Stimulated activated CD4-positive, alpha-beta T cell treated with anti-CD3 and anti-CD28 coated beads, Interleukin-4, amount 100 ng/mL, for 24 hours (primary cell): ENCODE data around the gene GALT.

ENCODE experiments used
- DNase-seq: peaks from one replicate; pipeline ENCODE4 v3.0.0-alpha.2; 2020

GALT gene

DNA sequence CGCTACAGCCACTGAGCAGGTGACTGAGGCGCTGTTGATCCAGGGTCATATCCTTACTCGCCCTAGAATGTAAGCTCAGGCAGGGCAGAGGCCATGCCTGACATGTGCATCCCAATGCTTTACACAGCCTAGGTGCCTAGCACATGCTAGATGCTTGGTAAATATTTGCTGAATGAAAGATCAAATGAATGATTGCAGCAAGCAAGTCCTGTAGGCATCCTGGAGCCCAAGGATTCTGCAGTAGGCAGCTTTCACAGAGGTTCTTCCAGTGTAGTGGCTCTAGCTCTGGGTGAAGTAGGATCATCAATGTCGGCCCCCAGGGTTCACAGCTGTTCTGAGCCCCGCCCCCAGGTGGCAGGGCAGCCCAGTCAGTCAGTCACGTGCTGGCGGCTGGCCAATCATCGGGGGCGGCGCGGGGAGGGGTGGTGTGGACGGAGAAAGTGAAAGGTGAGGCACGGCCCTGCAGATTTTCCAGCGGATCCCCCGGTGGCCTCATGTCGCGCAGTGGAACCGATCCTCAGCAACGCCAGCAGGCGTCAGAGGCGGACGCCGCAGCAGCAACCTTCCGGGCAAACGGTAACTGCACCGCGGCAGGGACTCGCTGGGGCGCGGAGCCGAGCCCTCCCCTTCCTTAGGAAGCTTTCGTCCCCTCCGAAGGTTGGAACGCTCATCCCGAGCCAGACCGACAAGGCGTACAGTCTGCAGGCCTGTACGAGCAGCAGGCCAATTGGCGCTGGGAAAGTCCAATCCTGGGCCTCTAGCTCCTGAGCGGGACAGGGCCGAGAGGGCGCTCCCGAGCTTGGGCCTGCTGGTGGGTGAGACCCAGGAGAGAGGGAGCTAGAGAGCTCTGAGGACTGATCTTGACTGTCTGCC, at the start of gene GALT:
Gene GALT, plus strand, starts transcription at position 465 of the 873 bp plus-strand sequence. Its CDS starts 30 bp downstream, at position 495.
- peak; percentile 98 for DNase-seq

DNA sequence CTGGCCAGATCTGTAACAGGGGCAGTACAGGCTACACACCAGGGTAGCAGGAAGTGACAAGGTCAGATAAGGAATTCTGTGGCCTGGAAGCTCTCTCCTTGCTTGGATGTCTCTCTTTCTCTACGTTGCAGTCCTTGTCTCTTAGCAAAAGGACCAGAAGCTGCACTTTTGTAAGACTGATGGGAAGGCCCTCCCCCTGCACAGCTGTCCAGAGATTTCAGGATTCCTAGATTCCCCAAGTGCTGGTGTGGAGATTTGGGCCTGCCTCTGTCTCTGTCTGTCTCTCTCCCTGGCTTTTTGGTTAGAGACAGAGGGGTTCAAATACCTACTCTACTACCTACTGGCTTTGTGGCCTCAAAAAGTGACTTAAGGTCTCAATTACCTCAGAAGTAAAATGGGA, 46.9 kb upstream of the GALT start:
- no peak for DNase-seq

- DNase-seq: no peak
These were observed 45.6 kb upstream of the GALT start for GRCh38 chr9:34600908-34601307.

DNA sequence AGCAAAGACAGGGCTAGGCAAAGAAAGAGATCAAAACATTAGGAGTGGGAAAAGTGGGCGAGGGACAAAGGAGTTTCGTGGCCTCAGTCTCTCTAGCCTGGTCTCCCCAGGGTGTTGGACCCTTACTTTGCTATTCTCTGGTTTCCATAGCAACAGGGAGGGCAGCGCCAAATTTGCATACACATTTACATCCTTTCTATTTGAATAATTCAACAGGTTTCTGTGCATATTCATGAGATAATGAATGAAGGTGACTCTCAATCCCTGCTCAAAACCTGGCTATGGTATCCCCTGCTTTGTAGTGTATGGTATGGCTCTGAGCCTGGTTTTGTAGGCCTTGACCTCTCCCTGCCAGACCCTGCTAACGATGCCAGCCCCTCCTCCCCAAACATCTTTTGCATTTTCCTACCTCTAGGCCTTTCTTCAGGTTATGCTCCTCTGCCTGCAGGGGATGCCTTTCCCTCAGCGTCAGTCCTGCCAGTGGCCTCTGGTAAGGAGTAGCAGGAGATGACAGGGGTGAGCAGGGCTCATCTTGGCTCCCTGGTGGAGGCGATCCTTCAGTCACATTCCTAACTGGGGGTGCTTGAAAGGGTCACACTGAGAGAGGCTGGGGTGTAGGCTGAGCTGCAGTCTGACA, 44.4 kb upstream of the GALT start:
- DNase-seq: no peak

DNA sequence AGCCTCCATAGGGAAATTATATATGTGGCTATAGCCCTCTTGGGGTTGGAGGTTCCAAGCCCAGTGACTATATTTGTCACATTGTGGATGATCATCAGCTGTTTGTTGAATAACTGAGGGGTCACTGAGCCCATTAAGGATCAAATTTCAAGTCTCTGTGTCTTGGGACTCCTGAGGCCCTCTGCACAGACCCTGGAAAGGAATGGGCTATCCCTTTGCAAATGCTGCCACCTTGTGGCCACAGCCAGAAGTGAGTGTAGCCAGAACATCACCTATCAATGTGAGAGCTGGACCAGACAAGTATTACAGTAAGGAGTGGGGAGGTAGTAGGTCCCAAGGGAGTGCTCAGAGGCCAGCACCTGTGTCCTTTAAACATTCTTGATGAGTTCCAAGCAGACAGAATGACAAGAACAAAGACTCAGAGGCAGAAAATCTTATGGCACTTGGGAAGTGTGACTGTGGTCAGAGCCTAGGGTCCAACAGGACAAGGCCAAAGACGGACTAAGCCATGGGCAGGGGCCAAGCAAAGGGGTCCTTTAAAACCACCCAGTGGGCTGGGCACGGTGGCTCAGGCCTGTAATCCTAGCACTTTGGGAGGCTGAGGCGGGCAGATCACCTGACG, 42.8 kb upstream of the GALT start:
- DNase-seq: peak; percentile 88

DNA sequence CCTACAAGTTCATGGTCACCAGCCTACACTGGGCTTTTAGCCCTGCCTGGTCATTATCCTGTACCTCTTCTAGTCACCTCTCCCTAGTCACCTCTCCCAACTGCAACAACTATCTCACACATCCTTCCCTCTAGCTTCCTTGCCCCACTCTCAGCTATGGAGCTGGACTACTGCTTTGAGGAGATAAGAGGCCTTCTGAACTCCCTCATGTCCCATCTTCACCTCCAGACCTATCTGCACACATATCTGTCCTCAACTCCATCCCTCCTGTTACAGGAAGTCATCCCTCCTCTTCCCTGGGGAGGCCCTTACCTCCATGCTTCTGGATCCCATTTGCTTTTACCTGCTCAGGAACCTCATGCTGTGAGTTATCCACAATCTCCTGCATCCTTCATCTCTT, 40.3 kb upstream of the GALT start:
- no peak for DNase-seq

DNA sequence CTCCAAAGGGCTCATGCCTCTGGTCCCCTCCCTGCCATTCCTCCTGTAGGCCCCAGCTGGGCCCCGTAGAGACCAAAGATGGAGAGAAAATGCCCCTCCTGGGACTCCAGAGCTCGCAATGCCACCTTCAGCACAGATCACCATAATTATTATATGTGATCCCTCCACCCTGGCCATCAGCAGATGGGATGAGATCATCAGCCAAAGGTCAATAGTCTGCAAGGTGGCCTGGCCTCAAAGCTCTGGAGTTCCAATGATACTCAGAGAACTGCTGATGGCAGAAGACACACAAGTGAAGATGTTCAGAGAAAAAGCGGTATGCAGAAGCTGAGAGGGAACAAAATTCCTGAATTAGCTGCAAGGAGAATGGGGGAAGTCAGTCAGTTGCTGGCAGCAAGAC, 39.6 kb upstream of the GALT start:
- no peak for DNase-seq

- DNase-seq: no peak
These were observed 39.1 kb upstream of the GALT start for GRCh38 chr9:34607331-34607730.

DNA sequence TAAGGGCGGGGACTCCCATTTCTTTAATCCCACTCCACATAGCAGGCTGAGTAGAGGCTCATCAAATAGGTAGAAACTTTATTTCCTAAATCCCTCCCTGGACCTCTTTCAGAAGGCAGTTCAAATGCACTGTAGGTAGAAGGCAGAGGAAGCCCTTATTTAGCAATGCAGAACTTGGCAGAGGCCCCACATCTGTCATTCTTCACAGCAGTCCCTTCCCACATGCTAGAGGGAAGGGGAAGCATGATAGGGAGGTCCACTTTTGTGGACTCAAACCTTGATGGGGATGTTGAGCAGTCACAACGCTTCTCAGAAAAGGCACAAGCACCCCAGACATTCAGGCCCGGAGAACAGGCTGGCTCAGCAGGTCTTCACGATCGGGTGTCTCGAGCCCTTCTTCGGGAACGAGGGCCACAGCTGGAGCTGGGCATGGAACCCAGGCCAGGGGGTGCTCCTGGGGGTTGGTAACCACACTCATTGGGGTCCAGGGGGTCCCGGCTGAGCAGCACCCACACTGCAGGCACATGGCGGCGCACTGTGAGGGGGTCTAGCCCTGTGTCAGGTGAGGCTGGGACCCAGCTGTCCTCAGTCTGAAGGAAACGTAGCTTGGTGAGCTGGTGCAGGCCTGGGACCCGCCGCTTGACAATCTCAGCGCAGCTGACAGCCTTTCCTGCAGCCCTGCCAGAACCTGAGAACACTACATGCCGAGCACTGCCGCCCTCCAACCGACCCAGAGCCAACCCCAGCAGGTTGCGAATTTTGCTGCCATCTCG, 35.9 kb upstream of the GALT start:
- no peak for DNase-seq

GRCh38 chr9:34611251-34611810, 35.1 kb upstream of the GALT start:
- no peak for DNase-seq

DNA sequence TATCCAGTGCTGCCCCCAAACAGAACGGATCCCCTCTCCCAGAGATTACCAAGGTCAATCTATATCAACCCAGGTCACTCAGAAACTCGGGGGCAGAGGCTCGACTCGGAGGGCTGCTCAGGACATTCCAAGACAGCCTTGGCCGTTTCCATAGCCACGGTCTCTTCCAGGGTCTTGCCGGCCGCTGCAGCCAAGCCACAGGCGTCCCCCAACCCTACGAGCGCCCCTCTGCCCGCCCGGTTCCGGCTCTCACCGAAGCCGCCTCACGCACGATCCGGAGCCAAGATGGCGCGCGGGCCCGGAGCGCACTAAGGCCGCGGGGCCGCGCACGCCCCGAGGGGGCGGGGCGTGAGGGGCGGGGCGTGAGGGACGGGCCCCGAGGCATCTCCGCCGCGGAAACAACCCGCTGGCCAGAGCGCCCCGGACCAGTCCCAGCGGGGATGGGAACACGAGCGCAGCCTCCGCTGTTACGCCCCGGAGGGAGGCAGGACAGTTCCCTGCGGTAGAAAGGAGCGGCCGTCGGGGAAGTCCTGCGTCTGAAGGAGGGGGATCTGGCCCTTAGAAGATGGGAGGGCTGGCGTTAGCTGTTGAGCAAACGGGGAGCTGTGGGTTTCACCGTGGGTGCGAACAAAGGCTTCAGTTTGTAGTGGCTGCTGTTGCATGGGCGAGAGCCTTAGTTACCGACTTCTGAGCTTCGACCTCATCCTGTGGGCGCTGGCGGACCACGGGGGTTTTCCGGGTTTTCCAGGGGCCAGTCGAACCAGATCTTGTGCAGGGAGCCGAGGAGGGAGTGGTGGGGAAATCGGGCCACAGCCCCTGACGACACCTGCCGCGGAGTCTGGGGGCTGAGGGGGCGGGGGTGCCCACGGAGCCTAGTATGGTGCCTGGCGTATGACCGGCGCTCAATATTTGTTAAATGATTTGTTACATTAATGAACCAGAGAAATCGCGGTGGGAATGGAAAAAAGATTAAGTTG, 34.4 kb upstream of the GALT start, which contains the start of gene RPP25L:
Gene RPP25L, minus strand, starts transcription at position 287 of the 977 bp plus-strand sequence. CDS start 801 bp downstream, outside the sequence.
- DNase-seq: peak; percentile 79

DNA sequence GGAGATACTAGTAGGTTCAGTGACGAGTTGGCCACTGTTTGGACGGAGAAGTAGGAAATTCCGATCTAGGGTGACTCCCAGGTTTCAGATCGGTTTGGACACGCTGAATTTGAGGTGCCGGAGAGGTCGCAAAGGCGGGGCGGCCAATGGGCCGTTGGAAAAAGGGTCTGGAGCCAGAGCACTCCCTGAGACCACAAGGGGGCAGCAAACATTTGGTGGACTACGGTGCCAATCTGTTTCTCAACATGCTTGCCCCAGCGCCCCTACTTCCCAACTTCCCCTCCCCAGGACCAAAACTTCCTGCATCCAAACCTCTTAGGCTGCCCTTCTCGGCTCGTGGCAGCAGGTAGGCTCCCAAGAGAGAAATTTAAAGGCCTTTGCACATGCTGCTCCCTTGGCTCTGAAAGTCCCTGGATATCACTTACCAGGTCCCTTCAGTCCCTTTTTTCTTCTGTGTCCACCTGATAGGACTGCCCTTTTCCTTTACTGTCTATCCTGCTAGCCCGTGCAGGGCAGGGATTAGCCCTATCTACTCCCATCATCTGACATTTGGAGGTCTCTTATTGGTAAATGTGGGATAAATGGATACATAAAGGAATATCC, 33.6 kb upstream of the GALT start:
- DNase-seq: peak; percentile 80

DNA sequence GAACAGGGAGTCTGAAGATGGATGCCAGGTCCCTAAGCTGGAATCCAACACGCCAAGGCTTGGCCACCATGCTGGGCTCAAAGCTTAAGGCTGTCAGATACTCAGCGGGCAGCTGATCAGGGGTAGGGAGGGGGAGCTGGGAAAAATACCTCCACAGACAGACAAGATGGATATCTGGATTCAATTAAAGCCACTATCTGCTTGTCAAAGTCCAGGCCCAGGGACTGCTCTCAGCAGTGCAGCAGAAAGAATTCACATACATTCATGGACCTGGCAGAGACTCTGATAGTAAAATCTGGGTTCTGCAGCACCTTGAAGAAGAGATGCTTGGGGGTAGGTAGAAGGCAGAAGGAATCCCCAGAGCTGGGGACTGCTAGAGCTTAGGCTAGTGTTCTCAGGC, 31.3 kb upstream of the GALT start:
- no peak for DNase-seq

GRCh38 chr9:34620061-34620994, 26.1 kb upstream of the GALT start, which contains the start of gene DCTN3:
Gene DCTN3, minus strand, starts transcription at chr9:34620495. Its CDS starts 31 bp downstream, at chr9:34620464.
- DNase-seq: peak; percentile 94

DNA sequence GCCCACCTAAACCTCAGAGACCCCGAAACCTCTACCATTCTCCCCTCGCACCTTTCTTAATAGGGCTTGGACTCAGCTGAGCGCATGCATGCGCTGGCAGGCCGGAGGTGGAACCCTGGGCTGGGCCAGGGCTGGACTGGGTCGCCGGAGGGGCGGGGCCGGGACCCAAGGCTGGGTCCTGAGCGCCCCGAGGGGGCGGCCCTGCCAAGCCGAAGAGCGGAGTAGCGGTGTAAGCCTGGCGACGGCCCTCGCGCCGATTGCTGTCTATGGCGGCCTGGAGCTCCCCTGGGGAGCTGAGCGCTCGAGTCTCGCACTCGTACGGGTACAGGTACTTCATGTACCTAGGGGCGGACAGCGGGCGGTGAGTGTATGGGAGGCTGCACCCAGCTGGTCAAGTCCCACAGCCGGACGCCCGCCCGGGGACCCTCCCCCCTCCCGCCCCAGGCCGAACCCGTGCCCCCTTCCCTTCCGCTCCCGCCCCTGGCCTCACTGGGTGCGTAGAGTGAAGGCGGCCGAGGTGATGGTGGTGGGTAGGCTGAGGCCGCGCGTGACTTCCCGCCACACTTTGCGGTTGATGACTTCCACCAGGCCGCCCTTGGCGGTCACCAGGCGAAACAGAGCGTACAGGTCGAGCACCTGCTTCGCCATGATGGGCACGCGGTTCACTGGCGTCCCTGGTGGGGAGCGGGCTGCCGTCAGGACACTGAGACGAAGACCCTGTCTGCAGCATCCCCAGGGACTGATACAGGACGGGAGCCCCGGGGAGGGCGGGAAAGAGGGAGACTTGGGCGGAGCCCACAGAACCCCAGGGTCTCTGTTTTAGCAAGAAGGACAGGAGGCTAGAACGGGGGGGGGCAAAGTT, 22.9 kb upstream of the GALT start:
- no peak for DNase-seq

DNA sequence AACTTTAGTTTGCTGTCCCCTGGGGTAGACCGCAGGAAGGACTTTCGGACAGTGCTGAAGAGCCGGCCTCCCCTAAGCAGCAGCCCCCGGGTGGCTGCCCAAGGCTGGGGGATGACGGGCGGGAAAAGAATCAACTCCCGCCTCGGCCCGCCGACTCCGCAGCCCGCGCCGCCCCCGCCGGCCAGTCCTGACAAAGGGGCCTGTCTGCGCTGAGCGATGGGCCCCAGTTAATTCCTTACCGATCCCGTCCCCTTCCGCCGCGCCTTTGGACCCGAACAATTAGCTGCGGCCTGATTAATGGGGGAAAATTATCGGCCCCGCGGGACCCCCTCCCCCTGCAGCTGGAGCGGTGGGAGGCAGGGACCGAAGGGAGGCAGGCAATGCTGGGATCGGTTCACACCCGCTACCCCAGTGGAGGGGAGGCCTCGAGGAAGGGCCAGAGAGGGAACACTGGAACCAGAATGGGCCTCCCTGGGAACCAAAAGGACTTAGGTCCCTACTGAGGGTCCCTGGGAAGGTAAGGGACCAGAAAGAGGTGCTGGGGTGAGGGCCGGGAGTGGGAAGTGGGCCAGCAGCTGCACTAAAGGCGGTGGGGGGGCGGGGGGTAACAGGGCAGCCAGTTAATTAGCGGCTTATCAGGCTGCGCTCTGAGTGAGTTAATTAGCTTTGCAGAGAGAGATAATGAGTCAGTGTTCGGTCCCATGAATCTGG, 21.8 kb upstream of the GALT start:
- no peak for DNase-seq

GRCh38 chr9:34625186-34625486, 21.3 kb upstream of the GALT start:
- no peak for DNase-seq
